Hindlimb muscle (tissue), 1 donor: ENCODE results near the gene RUFY3. TPM values are rescaled to one million over a fixed set of nuclear protein-coding genes. Genes with fewer than 3 reads are reported as not detected.
"Not testable (repeated sequence)": the region's sequence is repeated elsewhere in the genome, so short reads cannot be mapped to it uniquely, and the experiment has no call there.

Experiments
- DNase-seq: peaks from one replicate; pipeline ENCODE4 v3.0.0-alpha.2; 2013
- polyA plus RNA-seq: library from polyadenylated mRNA; unstranded; fragments of 120-200 nt; gene quantifications from one replicate; pipeline ENCODE4 v1.2.1, GENCODE V29; 2013; ENCODE audit not compliant: insufficient read length

RUFY3 gene
- polyA plus RNA-seq, 1 donor, result 85.5 TPM

- no peak for DNase-seq
Observed at GRCh38 chr4:70783096-70783495, 61.3 kb downstream of the RUFY3 start.

DNA sequence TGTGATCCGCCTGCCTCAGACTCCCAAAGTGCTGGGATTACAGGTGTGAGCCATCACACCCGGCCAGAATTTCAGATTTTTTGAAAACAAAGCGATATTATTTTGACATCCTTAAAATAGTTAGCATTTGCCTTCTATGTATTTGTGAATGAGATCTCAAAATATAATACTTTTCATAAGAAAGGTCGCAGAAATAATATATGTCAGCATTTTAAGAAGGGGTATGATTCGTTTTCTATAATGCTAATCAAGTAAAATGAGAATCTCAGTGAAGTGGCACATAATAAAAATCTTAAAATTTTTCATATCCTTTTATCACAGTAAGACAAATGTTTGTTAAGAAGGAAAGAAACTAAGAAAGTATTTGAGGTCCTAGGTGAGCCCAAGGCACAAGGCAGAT is 65.7 kb downstream of the RUFY3 start:
- DNase-seq, result no peak

- DNase-seq, result no peak
Observed at GRCh38 chr4:70788733-70789132, 67.0 kb downstream of the RUFY3 start.

- DNase-seq, result no peak
Observed at GRCh38 chr4:70793626-70794025, 71.9 kb downstream of the RUFY3 start.

DNA sequence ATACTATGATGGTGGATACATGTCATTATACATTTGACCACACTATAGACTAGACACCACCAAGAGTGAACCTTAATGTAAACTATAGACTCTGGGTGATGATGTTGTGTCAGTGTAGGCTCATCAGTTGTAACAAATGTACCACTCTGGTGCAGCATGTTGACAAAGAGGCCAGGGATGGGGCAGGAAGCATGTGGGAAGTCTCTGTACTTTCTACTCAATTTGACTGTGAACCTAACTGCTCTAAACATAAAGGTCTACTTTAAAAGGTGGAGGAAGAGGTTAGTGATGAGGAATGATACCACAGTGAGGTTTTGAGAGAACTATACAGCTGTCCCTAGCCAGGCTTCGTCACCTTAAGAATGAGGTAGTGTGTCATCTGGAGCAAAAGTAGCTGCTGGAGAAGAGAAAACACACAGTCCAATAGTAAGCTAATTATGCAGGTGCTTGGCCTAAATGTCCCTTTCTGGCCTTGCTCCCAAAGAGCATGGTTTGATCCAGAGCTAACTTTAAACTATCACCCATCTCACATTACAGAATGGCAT is 79.6 kb downstream of the RUFY3 start:
- DNase-seq, result no peak

GRCh38 chr4:70802928-70803580 is 81.3 kb downstream of the RUFY3 start:
- no peak for DNase-seq

DNA sequence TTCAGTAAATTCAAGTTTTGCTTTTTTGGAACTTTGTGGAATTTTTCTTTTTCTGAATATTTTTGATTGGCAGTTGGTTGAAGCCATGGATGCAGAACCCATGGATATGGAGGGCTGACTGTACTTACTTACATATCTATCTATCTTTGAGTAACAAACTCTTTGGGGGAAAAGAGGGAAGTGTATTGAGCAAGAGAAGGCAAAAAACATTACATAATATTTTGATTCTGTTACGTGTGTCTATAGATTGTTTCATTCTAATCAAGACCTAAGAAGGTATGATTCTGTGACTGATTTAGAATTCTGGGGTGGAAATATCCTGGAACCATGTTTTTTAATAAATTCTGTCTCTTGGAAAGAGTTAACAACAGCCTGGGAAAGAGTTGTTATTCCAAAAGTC is 86.4 kb downstream of the RUFY3 start:
- no peak for DNase-seq

DNA sequence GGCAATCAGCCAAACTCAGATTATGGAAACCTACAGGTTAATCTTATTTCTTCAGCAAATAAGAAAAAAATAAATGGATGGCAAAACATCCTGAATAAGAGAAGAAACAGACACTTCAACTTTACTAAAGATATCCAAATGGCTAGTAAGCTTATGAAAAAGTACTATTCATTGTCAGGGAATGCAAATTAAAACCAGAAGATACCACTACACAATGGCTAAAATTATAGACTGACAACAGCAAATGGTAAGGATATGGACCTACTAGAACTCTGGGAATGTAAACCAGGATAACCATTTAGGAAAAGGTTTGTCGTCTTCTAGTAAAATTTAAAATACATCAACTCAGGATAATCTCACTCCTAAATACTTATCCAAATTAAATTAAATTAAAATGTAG is 93.6 kb downstream of the RUFY3 start:
- DNase-seq, result no peak

GRCh38 chr4:70816894-70817293 is 95.1 kb downstream of the RUFY3 start:
- no peak for DNase-seq

DNA sequence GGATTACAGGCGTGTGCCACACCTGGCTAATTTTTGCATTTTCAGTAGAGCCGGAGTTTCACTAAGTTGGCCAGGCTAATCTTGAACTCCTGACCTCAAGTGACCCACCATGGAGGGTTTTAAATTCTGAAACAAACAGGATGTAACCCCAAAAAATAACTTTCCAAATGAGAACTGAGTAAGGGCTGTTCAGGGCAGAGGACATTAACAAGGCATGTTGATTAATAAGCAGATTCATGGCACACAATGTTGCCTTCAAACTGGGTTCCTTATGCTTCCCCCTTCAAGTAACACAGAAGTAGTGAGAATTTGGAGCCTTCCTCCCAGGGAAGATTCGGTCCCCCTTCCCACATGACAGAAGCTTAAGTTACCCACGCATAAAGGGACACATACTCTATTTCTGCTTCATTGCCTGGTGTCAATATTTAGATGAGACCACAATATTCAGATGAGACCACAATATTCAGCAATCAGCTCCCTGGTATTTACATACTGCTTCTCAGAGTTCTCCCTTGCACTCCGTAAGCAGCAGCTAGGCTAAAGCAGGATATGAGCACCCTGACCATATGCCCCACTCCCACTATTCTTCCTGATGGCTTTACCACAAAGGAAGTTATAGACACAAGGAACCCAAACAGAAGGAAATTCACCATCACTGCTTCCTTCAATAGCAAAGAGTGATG is 96.5 kb downstream of the RUFY3 start:
- no peak for DNase-seq

GRCh38 chr4:70818921-70819320 is 97.2 kb downstream of the RUFY3 start:
- no peak for DNase-seq

GRCh38 chr4:70829015-70829414 is 107.3 kb downstream of the RUFY3 start:
- DNase-seq, result no peak

GRCh38 chr4:70829492-70829891 is 107.7 kb downstream of the RUFY3 start:
- no peak for DNase-seq

DNA sequence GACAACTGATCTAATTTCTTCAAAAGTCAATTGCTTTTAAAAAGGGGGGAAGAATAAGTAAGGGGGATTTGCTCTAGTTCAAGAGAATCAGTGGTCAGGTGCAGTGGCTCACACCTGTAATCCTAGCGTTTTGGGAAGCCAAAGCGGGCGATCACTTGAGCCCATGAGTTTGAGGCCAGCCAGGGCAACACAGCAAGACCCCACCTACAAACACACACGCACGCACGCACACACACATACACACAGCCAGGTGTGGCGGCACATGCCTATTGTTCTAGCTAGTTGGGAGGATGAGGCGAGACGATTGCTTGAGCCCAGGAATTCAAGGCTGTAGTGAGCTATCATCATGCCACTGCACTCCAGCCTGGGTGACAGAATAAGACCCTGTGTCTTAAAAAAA is 108.3 kb downstream of the RUFY3 start:
- no peak for DNase-seq

DNA sequence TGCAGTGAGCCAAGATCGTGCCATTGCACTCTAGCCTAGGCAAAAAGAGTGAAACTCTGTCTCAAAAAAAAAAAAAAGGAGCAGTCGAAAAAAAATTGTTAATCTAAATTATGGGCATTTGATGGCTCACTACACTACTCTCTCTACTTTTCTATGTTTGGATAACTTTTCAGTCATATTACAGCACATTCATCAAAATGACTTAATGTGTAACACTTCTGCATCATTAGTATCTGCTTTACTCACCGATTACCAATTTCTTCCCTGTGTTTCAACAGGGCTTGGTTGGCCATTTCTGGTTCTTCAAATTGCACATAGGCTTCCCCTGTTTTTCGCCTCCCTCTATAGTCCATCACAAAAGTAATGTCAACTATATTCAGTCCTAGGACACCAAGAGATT is 109.5 kb downstream of the RUFY3 start:
- DNase-seq, result no peak

DNA sequence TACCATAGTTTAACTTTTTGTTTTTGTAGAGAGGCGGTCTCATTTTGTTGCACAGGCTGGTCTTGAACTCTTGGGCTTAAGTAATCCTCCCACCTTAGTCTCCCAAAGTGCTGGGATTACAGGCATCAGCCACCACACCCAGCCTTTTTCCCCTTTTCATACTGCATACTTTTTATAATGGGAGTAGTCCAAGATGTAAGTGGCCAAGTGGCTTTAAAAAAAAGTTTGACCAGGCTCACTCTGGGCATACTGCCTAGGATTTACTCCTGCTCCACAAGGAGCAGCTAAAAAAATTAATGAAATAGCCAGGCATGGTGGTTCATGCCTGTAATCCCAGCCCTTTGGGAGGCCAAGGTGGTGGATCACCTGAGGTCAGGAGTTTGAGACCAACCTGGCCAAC is 111.9 kb downstream of the RUFY3 start:
- DNase-seq, result no peak

DNA sequence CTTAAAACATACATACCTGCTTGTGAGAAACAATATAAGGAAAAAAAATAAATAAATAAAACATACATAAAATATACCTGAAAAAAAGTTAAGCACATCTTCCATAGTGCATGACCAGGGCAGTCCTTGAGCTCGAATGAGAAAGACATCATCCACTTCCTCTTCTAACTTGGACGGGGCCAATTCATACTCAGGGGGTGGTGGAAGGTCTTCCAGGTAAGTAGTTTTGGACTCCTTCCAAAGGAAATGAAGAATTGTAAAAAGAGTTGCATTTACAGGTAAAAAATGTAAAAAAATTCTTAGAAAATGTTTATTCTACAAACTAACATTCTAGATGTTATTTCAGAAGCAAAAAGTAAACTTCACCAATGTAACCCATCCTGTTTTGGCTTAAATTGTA is 114.3 kb downstream of the RUFY3 start:
- no peak for DNase-seq

DNA sequence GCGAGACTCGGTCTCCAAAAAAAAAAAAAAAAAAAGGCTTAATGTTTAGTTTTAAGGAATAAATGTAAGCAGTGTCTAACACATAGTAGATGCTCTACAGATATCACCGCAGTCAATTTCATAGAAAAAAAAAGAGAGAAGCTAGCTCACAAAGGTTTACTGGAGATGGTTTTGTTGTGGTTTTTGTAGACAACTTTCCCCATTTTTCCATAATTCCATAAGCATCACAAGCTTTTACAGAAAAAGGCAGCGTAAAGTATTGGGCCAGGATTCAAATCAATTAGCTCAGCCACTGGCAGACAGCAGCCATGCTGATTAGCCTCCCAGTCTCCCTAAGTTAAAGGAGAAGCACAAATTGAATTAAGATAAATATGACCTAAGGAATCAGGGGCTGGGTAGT is 116.4 kb downstream of the RUFY3 start:
- peak; percentile 15 for DNase-seq

DNA sequence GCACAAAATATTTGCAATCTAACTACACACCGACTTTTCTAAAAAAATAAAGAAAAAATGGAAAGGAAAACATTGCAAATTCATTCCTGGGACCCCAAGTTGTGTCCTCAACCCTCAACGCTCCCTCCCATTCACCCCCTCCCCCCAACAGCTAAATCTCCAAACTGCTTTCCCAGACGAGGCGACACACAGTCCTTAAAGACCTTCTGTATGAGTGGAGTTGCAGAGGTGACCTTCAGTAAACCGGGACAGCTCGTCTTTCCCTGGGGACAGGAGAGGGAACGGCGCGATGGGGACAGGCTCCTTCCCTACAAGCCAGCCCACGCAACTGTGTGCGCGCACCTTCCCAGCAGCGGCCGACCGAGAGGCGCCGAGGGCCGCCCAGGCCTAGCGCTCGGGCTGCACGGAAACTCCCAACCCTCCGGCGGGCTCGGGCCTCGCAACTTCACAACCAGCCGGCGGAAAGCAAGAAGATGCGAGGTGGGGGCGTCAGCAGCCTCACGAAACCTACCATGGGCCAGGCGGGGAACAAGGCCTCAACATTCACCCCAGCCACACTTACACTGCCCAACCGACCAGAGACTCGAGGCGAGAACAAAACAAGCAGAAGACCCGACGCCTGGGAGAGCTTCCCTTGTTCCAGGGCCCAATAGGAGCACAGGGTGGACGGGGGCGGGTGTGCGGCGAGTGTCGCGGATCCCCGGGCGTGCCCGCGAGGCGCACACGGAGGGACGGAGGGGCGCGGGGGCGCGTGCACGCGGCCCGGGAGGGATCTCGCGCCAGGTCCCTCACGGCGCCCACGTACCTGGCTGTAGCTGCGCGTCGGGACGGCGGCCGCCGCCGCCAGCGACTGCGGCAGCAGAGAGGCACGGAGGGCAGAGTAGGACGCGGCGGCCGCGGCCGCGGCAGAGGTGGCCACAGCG is 117.2 kb downstream of the RUFY3 start:
- DNase-seq, result peak; percentile 76

DNA sequence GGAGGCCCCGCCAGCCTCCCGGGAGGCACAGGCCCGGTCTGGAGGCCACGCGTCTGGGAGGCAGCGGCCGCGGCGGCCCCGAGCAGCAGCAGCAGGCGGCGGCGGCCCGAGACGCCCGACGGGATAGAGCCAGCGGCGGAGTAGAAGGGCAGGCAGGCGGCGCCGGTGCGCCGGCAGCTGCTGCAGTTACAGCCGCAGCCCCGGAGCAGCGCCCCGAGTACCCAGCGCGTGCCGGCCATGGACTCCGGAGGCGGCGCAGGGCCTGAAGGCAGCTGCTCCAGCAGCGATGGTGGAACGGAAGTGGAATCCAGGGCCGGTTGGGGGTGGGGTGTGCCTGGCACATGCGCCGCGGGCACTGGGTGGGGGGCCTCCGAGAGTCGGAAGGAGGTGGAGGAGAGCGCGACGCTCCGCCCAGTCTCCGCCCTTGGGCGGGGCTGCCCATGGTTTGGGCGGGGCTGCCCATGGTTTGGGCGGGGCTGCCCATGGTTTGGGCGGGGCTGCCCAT is 117.9 kb downstream of the RUFY3 start, which contains the start of gene GRSF1:
TSS of gene GRSF1 (minus strand) at position 302 of the 505 bp plus-strand sequence. CDS start at position 239, 63 bp downstream.
- DNase-seq, result peak; percentile 91

DNA sequence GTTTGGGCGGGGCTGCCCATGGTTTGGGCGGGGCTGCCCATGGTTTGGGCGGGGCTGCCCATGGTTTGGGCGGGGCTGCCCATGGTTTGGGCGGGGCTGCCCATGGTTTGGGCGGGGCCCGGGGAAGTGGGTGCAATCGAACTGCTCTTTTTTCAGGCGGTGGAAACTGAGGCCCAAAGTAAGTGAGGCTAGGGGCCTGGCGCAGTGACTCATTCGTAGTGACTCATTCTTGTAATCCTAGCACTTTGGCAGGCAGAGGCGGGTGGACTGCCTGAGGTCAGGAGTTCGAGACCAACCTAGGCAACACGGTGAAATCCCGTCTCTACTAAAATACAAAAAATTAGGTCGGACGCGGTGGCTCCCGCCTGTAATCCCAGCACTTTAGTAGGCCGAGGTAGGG is 118.4 kb downstream of the RUFY3 start:
- DNase-seq, result not testable (repeated sequence)

- not testable (repeated sequence) for DNase-seq
Observed at GRCh38 chr4:70840631-70841030, 118.9 kb downstream of the RUFY3 start.

DNA sequence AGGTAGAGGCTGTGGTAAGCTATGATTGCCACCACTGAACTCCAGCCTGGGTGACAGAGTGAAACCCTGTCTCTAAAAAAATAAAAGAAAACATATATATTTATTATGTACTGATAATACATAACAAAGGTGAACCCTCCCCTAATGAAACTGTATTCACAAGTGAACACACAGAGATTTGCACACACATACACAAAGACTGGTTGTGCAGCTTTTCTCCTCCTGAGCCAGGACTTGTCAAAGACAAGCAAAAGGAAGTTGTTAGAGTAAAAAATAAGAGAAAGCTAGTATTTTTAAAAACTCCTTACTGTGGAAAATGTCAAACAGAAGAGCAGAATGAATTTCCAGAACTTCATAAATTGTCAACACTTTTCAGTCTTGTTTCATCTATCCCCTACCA is 119.4 kb downstream of the RUFY3 start:
- no peak for DNase-seq
